NCI-H524 treated with DMSO at 0.1 percent for 48 hours (cell line): ENCODE data around the gene BOC.

Experiments
- DNase-seq: peaks from one replicate; lab custom pipeline; 2025; lab: John Stamatoyannopoulos, UW

The BOC gene

DNA sequence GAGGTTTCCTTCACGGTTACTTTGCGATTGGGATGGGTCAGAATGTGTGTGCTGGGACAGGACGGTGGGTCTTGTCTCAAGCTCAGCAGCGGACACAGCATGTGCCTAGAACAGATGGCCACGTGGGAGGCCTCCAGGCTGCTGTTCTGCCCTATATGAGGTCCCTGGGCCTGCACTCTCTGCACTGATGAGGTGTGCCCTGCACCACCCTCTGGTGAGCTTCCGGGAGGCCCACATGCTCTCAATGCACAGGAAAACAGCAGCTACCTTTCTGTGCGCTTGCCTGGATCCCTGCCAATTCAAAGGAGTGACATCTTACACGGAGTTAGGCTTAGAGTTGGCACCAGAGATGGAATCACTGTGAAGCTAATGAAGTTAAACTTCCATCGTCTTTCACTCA is 59.8 kb downstream of the BOC start:
- no peak for DNase-seq

DNA sequence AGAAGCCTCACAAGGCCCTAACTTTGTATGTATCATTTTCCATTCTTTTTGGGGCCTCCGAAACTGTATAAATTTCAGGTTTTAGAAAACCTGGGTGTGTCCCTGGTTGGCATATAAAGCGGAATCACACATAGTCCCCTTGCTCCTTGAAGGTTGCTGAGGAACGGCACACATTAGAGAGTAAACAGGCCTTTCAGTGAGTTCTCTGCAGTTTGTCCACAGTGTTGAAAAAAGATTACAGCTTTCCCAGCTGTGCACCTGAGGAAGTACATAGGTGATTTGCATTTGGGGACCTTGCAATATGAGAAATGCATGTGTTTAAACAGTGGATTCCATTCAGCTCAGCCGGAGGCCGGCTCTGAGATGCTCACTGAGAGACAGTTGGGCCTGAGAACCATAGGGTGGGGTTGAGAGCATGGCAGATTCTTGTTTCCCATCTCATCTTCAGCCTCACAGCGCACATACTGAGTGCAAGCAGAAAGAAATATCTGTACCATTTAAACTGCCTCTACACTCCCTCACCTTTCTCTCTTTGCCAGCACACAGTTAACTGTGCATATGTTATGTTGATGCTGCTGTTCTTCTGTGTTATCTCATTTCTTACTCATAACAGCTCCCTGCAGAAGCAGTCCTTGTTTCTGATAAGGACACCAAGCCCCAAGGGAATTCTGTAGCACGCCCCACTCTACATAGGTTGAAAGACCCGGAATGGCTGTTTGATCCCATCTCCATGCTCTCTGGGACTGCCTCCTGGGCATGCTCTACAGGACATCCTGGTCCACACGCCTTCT is 60.4 kb downstream of the BOC start:
- DNase-seq = no peak

DNA sequence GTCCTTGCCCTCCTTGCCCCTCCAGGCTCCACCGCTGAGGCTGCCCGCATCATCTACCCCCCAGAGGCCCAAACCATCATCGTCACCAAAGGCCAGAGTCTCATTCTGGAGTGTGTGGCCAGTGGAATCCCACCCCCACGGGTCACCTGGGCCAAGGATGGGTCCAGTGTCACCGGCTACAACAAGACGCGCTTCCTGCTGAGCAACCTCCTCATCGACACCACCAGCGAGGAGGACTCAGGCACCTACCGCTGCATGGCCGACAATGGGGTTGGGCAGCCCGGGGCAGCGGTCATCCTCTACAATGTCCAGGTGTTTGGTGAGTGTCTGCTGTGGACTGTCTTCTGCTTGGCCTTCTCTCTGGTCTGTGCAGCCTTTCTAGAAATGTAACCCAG is 61.0 kb downstream of the BOC start:
- no peak for DNase-seq

DNA sequence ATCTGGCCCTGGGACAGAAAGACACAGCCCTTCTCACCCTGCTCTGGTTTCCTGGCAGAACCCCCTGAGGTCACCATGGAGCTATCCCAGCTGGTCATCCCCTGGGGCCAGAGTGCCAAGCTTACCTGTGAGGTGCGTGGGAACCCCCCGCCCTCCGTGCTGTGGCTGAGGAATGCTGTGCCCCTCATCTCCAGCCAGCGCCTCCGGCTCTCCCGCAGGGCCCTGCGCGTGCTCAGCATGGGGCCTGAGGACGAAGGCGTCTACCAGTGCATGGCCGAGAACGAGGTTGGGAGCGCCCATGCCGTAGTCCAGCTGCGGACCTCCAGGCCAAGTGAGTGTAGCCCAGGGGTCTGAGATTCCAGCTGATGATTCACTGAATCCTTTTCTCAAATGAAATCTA is 61.7 kb downstream of the BOC start:
- no peak for DNase-seq

DNA sequence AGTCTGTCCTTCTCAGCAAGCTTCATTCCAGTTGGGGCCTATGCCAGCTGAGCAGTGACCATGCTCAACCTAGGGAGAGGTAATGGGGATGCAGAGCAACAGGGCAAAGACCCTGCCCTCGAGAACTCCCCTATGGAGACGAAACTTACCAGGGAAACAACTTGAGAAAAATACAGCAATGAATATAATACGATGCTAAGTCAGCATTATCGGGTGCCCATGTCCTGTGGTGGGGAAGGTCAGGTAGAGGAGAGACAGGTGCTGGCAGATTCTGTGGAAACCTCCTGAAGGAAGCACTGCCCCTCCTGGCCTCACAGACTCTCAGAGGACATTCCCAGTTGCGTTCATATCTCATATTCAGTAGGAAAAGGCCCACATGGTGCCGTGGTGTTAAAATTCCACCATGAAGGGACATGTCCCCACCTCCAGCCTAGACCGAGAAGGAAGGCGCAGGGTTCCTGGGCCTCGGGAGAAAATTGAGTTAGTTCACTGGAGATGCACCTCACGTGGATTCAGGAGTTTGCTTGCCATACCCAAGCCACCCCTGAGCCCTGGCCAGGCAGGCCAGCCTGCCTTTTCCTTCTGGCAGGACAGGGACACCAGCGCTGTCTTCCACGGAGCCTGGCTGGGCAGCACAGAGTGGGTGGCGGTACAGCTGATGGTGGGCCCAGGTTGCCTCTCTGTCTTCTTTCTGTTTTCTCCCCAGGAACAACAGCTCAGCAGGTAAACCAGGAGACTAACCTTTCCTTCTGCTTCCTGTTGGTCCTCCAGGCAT is 62.4 kb downstream of the BOC start:
- no peak for DNase-seq

DNA sequence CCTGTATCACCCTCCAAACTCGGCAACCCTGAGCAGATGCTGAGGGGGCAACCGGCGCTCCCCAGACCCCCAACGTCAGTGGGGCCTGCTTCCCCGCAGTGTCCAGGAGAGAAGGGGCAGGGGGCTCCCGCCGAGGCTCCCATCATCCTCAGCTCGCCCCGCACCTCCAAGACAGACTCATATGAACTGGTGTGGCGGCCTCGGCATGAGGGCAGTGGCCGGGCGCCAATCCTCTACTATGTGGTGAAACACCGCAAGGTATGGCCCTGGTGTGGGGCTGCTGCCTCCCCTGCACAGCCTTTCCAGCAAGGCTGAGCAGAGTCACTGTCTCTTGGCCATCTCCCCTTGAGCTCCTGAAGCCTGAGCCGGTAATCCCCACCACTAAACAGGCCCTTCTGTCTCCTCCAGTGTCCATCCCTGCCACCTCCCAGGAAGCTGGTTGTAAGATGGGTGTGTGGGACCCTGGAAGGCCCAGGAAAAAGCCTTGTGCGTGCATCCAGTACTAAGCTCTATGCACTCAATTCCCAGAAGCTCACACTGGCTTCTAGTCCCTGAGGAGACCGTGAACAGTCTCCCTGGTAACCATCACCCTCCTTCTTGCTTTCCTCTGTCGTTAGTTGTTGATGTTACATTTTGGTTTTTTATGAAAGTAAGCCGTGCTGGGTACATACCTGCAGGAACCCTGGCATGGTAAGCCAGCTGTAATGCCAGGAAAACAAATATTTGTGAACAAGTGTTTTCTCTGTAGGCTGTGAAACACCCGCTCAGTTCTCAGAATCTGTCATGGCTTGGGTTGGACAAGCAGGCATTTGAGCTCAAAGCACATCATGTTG is 63.3 kb downstream of the BOC start:
- DNase-seq = no peak

DNA sequence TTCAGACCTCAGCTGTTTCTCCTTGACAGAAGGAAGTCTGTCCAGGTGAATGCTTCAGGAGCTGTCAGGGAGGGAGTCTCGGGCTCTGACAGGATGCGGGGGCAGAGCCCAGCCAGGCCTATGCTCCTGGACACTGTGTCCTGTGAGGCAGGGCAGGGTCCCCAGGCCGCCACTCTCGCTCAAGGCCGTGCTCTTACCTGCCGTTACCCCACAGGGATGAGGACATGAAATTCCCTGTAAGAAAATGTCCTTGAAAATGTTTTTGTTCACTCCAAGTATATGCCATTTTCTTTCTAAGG is 63.9 kb downstream of the BOC start:
- DNase-seq = no peak

DNA sequence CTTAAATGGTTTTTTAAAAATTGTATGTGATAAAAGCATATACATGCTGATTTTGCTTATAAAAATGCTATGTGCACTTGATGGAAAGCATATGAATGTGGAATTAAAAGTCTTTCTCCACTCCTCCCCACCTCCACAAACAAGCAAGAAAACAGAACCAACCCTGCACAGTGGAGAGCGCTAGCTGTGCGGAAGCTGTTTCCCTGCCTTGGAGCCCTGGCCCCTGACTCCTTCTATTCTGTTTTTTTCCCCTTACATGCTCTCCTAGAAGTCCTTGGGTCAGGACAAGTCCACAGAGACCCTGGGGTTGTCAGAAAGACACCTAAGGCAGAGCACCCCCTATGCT is 64.2 kb downstream of the BOC start:
- DNase-seq = no peak

DNA sequence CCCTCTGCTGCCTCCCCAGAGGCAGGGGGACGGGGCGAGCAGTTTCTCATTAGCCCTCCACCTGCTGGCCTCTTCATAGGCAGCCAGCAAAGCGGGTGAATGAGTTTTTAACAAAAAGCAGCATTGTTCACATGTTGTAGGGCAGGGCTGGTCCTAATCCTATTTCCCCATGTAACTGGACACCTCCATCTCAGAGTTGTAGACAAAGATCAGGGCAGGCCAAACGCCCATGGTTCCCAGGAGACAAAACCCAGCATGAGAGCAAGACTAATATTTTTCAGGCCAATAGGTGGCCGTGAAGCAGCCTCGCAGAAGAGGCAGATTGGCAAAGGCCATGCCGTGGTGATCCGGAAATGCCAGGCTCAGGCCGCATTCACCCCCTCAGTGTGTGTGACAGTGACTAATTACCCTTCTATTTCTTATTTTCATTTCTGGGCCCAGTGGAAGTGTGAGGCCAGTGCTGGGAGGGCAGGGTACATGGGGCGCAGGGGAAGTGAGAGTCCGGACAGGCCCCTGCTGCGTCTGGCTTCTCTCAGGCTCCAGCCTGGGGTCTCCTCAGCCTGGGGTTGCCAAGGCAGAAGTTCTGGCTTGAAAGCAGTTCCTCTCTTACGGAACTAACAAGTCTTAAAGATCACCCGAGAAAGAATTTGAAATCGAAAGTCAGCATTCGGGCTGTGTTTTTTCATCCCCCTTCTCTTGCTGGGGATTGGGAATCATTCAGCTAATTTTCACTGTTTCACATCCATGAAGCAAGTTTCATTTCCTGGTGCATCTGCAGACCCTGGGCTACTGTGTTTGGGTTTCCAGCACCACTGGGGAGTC is 64.8 kb downstream of the BOC start:
- peak; percentile 60 for DNase-seq

DNA sequence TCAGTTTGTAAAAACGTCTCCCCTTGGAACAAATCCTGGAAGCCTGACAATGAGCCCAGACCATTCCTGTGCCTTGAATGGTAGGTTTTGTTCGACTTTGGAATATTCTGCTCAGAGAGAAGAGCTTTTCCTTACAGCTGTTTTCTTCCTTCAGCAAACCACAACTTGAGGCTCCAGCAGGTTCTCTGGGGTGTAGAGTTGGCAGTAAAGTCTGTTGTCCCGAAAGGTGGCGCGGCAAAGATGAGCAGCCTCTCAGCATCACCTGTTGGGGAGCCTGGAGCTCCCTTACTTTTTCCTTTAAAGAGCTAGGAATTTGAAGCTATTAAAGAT is 65.4 kb downstream of the BOC start:
- no peak for DNase-seq

DNA sequence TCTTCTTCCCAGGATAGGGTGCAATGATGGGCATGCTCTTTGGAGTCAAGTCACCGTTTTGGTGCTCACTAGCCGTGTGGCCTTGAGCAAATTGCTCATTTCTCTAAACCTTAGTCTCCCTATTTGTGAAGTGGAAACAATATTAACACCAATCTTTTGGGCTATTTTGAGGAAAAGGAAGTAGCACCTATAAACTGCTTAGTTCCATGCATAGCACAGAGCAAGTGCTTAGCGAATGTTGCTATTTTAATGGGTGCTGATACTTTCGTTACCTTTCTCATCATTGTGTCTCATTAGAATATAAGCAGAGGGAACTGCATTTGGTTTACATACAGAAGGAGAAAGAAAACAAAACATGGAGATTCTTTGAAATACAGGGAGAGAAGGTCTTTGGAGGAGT is 66.1 kb downstream of the BOC start:
- no peak for DNase-seq

DNA sequence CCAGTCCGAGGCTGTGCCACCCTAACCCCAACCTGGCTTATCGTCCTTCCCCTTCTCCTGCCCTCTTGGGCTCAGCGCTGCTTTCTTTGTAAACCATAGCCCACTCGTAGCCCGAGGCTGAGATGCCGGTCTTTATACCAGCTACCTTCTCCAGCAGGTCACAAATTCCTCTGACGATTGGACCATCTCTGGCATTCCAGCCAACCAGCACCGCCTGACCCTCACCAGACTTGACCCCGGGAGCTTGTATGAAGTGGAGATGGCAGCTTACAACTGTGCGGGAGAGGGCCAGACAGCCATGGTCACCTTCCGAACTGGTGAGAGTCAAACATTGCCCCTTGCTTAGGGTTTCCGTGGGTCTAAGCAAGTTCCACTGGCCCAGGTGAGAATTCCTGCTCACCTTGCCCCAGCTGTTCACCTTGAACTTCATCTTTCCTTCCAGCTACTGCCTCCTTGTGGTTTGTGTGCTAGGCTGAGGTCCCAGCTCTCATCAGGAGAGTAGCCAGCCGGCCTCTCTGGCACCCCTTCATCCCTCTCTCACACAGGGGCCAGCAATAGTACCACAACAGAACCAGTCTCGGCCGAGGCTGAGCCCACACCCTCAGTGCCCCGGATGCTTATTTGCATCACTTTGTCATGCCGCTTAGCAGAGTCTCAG is 66.7 kb downstream of the BOC start:
- no peak for DNase-seq

DNA sequence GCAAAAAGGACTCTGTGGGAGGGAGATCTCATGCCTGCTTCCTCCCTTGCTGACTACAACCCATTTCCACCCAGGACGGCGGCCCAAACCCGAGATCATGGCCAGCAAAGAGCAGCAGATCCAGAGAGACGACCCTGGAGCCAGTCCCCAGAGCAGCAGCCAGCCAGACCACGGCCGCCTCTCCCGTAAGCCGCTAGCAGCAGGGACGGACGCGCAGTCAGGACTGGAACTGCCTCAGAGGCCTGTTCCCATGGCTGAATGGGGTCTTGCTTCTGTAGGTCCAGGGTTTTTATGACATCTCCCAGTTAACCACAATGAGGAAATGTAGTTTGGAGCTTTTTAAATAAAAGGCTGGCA is 67.2 kb downstream of the BOC start:
- DNase-seq = no peak

DNA sequence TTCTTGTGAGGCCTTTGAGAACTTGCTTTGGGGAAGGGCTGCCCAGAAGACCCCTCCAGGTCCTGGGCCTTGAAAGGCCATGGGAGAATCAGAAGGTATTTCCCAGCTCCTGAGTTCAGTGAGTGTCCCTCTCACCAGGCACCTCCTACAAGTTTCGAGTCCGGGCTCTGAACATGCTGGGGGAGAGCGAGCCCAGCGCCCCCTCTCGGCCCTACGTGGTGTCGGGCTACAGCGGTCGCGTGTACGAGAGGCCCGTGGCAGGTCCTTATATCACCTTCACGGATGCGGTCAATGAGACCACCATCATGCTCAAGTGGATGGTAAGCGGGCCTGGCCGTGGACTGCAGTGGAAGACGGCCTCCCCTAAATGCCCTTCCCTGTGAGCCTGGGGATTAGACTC is 68.3 kb downstream of the BOC start:
- DNase-seq = no peak

DNA sequence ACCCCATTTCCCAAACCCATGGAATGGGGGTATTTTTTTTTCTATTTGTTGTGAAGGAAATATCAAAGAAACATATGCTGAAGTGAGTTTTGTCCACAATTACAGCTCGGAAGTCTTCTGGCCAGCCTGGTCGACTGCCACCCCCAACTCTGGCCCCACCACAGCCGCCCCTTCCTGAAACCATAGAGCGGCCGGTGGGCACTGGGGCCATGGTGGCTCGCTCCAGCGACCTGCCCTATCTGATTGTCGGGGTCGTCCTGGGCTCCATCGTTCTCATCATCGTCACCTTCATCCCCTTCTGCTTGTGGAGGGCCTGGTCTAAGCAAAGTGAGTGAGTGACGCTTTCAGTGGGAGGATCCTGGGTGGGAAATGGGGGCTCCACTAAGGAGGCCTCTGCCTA is 71.9 kb downstream of the BOC start:
- DNase-seq = no peak

DNA sequence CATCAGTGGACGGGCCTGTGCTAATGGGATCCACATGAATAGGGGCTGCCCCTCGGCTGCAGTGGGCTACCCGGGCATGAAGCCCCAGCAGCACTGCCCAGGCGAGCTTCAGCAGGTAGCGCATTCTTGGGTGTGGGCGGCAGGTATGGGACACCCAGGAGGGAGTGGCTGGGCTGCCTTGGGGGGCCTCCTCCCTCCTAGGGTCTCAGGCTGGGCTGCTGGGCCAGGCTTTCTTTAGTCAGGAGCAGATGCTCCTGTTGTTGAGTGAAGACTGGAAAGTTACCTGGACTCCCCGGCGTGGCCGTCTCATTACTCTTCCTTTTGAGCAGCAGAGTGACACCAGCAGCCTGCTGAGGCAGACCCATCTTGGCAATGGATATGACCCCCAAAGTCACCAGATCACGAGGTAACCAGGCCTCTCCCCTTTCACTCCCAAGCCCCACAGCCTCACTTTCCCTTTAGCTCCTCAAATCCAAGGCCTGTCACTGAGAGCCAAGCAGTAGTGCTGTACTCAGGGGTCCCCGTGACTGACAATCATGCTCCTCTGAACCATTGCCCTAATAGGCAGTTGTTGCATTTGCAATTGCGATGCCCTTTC is 73.2 kb downstream of the BOC start:
- no peak for DNase-seq

DNA sequence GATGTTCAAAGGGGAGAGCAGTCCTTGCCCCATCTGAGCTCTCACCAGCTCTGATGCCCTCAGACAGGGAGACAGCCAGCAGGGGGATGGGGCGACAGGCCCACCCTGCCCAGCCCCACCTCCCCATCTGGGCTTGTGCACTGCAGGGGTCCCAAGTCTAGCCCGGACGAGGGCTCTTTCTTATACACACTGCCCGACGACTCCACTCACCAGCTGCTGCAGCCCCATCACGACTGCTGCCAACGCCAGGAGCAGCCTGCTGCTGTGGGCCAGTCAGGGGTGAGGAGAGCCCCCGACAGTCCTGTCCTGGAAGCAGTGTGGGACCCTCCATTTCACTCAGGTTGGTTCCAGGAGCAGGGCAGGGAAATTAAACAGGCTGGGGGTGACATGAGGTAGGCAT is 73.9 kb downstream of the BOC start:
- DNase-seq = no peak

DNA sequence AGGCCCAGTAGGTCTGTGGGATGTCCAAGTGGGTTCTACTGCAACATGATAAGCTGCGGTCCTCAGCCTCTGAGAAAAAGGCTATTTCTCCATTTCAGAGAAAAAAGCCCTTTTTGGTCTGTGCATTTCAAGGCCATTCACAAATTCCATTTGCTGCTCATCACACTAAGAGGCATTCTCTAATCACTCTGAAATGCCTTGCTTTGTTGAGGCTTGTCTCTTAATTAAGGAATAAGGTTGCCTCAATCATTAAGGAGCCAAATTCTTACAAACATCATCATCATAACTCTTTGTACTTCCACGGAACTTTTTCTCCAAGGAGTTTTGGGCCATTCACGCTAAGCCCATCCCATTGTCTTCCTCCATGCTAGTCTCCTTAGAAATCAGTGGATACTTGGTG is 74.4 kb downstream of the BOC start:
- no peak for DNase-seq

DNA sequence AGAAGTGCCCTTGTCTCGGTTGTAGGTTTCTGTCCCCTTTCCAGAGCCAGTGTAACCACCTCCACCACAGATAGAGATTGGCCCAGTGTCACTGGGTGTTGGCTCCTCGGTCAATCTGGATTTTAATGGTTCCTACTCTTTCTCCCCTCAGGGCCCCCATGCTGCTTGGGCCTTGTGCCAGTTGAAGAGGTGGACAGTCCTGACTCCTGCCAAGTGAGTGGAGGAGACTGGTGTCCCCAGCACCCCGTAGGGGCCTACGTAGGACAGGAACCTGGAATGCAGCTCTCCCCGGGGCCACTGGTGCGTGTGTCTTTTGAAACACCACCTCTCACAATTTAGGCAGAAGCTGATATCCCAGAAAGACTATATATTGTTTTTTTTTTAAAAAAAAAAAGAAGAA is 75.2 kb downstream of the BOC start:
- DNase-seq = no peak

DNA sequence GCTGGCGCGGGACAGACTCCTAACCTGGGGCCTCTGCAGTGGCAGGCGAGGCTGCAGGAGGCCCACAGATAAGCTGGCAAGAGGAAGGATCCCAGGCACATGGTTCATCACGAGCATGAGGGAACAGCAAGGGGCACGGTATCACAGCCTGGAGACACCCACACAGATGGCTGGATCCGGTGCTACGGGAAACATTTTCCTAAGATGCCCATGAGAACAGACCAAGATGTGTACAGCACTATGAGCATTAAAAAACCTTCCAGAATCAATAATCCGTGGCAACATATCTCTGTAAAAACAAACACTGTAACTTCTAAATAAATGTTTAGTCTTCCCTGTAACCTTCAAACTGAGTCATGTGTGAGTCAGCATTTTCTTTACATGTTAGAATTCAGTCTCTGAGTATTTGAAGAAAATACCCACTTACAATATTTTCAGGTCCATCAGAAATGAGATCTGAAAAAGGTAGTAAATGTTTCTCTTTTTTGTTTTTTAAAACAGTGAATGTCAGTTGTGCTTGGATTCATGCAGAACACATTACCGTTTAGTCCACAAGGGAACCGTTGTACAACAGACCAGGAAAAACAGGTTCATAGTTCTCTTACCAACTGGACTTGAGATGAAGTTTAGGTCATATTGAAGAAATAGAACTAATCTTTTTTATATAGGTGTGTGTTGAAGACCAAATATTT is 75.9 kb downstream of the BOC start:
- no peak for DNase-seq
